SK-N-MC (cell line): ENCODE data around the gene ATG9B.

Source experiments
- EZH2 ChIP-seq: fragments of 200-600 bp; sonication (generic); IDR thresholded peaks from one replicate; pipeline ENCODE4 v1.6.1; 2017; ENCODE audit warnings: antibody characterized with exemption
- POLR2AphosphoS5 ChIP-seq: IDR thresholded peaks from 2 replicates; pipeline ENCODE4 v1.6.1; 2012; ENCODE audit warnings: mild to moderate bottlenecking, low read depth, low read length, borderline replicate concordance

DNA sequence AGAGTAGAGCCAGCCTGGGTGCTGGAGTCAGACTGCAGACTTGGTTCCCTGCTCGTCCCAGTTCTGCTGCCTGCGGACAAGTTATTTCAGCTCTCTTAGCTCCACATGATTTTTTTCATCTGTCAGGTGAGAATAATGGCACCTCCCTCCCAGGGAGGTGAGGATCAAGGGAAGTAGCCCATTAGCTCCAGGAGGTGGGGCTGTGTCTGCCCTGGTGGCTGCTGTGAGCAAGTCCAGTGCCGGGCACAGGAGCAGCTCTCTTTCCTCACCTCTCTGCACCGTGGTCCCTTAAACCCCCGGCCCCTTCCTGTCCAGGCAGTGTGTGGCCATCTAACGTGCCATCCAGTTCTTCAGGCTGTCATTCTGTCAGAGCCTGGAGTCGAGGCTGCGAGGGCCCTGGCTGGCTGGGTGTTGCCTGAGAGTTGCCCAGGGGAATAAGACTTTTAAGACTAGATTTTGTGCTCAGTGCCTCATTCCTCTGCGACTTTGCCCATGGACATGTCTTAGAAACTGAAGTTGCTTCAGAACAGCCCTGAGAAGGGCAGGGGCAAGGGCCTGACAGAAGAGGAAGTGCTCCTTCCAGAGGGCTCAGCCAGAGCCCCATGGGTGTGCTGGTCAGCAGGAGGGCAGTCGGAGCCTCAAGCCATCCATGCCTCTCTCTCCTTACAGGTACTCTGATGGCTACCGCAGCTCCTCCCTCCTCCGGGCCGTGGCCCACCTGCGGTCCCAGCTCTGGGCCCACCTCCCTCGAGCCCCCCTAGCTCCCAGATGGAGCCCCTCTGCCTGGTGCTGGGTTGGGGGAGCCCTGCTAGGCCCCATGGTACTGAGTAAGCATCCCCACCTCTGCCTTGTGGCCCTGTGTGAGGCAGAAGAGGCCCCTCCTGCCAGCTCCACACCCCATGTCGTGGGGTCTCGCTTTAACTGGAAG is 8.9 kb upstream of the ATG9B start:
- TF ChIP-seq EZH2: no peak
- no peak for TF ChIP-seq POLR2AphosphoS5
